HG03575 (cell line): ENCODE data around the gene TBCK.

Experiments
- ATAC-seq: cut with Tn5 transposase; IDR thresholded peaks from one replicate; pipeline ENCODE4 v1.9.1; 2021; ENCODE audit not compliant: unreplicated experiment, insufficient number of reproducible peaks, low FRiP score; ENCODE audit errors: extremely low read depth

Gene TBCK

DNA sequence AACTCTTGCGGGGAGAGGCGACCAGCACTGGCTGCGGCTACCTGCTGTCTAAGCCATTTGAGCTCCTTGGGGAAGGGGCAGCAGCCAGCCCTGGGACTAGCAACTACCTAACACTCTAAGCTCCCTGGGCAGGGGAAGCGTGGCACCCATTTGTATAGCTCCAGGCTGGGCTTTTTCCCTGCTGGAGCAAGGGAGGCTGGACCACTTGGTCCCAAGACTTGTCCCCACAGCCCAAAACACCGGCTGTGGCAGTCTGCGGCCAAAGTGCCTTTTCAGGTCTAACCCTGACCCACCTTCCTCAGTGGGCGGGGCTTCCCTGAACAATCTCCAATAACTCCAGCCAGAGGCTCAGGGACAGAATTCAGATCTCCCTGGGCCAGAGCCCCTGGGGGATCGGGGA is 232.9 kb downstream of the TBCK start:
- ATAC-seq = no peak

- no peak for ATAC-seq
Observed at GRCh38 chr4:106080376-106080775, 235.6 kb downstream of the TBCK start.

DNA sequence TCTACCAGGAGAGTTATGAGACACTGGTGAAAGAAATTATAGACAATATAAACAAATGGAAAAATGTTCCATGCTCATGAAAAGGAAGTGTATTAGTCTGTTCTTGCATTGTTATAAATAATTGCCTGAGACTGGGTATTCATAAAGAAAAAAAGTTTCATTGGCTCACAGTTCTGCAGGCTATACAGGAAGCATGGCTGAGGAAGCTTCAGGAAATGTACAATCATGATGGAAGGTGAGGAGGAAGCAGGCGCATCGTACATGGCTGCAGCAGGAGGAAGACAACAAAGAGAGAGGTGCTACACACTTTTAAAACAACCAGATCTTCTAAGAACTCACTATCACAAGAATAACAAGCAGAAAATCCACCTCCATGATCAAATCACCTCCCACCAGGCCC is 236.4 kb downstream of the TBCK start:
- ATAC-seq = no peak

DNA sequence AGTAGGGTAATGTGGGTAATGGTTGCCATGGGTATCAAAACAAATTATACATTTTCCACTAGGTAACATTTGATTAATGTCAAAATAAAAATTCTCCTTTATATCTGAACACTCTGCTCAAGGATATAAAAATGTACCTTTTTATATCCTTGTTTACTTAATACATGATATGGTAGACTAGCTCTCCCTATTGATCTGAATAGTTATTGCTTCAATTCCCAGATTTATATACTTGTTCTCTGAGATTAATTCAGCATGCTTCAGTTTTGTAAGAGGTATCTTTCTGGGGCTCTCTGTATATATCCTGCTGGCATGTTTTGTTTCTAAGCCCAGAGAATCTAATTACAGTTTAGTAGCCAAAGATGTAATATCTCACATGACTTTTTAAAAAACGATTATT is 251.0 kb downstream of the TBCK start:
- no peak for ATAC-seq

DNA sequence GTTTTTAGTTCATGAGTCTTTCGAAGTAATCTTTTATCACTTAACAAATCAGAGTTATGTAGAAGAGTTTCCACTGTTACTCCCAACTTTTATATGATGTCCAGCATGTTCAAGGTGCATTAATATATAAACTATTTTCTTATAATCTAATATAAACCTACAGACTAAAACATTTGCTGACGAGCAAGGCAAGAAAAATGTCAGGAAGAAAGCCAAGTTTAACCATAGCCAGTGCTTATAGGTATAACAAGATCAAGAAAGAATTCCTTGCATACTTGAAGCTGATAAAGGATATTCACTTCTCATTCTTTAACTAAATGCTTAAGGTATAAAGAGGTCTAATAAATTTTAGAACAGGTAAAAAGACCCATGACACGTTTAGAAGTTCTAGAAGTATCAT is 253.0 kb downstream of the TBCK start:
- ATAC-seq = no peak

- no peak for ATAC-seq
Observed at GRCh38 chr4:106062452-106062875, 253.5 kb downstream of the TBCK start.

DNA sequence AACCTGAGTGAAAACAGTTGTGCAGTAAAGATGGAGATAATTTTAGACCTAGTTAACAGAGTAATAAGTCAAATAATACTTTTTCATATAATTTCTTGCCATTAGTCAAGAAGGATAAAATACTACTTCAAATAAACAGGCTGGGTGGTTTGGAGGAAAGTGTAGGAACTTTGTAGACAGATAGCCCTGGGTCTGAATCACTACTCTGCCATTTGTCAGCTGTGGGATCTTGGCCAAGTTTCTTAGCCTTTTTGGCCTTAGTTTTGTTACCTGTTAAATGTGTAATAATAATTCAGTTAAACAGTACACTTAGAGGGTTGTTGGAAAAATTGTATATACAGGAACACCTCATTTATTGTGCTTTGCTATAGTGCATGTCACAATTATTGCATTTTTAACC is 257.1 kb downstream of the TBCK start:
- ATAC-seq = no peak

- no peak for ATAC-seq
Observed at GRCh38 chr4:106056914-106057313, 259.1 kb downstream of the TBCK start.

GRCh38 chr4:106051514-106051913 is 264.5 kb downstream of the TBCK start:
- no peak for ATAC-seq

- no peak for ATAC-seq
Observed at GRCh38 chr4:106049490-106049889, 266.5 kb downstream of the TBCK start.

DNA sequence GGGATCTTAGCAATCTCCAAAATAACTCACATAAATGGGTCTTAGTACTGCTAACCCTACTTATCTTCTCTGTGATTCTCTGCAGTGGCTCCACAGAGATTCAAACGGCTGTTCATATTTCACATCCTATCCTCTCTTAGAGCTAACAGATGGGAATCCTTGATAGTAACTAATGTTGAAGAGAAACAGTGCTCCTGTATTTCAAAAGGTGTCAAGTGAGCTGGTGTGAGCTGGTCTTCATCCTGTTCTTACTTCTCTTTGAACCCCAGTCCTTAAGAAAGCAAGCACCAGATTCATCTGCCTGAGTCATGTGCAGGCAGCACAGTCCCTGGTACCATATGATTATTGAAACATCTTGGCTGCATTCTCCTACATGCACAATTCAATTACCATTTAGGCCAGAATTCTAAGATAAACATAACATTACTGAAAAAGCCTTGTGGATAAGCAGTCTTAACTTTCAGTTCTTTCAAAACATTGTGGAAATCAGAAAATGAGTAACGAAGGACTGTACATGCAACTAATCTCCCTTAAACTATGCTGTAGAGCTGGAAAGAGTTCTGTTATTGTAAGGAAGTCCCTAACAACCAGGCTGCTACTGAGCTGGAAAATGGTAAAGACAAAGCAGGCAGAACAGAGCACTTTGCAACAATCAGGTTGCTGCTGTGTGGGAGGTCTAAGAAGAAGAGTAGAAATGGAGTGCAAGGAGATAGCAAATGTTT is 267.6 kb downstream of the TBCK start:
- ATAC-seq = no peak

DNA sequence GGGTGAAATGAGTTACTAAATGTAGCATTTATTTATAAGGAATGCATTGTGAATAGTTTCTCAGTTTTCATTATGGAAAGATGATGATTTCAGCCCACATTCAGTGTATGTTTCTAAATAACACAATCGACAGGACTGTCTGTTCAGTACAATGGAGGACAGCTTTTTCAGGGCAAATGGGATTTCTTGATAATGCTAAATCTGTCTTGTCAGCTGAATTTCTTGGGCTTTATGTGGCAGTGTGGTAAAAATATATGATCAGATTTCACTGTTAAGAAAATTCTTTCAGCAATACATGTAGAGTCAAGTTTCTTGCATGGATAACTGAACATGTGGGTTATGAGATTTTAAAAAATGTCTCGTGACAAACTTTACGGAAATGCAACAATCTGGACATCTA is 269.9 kb downstream of the TBCK start:
- ATAC-seq = no peak

- no peak for ATAC-seq
Observed at GRCh38 chr4:106041294-106042002, 274.6 kb downstream of the TBCK start.

DNA sequence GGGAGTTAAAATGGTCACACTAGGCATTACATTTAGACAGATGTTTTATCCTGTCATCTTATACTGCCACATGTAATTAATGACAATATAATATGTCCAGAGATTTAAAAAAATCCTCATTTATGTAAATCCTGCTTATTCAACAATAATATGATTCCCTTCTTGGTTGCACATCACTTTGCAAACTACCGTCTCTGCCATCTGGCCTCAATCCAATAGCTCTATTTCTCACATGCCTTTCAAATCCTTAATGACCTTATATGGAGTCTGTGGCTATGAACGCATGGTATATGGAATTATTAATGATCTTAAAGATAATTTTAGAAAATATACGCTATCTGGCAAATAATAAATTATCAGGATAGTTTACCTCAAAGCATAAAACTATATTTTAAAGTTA is 276.2 kb downstream of the TBCK start:
- no peak for ATAC-seq

DNA sequence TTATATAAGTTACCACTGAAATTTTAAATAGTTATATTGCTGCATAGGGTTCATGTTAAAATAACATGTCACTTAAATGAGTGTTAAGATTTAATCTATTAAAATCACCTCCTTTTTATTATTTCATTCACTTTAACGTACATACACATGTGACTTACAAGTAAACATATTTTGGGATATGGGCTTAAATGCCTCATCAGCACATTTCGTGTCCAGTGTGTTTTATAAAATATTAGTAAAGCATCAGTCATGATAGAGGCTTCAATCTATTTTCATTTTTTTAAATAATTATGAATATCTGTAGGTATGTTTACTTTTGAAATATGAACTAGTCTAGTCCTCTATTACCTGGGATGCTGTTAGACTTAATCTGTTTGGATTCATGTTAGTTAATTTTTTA is 277.1 kb downstream of the TBCK start:
- ATAC-seq = no peak

GRCh38 chr4:106038012-106038411 is 278.0 kb downstream of the TBCK start:
- no peak for ATAC-seq

GRCh38 chr4:106036848-106037247 is 279.2 kb downstream of the TBCK start:
- no peak for ATAC-seq

DNA sequence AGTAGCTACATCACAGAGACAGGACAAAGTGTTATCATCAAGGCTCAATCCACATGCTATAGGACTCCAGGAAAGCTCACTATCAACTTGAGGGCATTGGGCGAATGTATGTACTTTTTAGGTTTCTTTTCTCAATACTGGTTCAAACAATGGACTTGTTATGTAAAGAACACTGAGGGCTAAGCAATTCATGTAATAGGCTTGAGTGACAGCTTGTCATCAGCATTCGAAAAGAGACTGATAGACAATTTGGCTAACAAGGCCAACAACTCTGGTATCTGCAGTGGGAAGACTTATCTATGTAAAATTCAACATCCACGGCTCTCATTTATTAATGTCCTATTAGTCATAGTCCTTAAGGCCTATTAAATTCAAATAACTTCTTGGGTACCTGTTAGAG is 279.7 kb downstream of the TBCK start:
- ATAC-seq = no peak

- ATAC-seq = no peak
Observed at GRCh38 chr4:106035204-106035603, 280.8 kb downstream of the TBCK start.

DNA sequence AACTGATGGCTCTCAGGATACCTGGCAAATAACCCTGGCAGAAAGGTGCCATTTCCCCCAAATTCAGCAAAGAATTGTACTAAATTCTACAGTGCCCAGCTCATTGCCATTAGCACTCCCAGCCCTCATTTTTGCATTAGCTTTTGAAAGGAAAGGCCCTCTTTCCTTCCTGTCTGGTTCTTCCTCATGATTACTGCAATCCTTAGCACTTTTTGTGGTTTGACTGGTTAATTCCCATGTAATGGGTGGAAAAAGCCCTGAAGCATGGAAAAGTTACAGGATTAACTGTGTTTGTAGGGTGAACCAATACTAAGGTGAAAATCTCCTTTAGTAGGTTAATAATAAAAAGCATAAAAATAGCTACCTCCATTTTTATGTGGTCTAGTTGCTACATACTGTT is 281.3 kb downstream of the TBCK start:
- ATAC-seq = no peak

DNA sequence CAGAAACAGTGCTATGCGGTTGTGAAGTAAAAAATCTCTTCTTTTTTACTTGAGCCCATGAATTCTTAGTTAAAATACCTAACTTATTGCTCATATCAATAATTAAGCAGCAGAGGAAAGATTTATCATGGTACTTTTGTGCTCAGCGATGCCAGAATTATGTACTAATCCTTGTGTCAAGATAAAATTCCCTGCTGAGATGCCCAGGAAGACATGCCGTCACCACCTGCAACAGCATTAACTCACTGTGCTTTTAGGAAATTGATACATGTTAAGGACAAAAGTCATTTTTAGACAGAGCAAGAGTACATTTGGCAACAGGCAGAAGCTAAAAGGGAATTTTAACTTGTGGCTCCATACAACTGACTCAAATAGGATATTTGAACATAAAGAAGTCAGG is 281.8 kb downstream of the TBCK start:
- no peak for ATAC-seq
